Adrenal gland (tissue), 5 donors: ENCODE data around the gene TRIM46.

Experiments
- POLR2A ChIP-seq, 2 donors: fragments of 450-650 bp; IDR thresholded peaks; one replicate each; pipeline ENCODE4 v1.6.1; 2017; ENCODE audit warnings: antibody characterized with exemption in 2 of 2, mild to moderate bottlenecking in 2 of 2, moderate library complexity in 1 of 2
- TF ChIP-seq, protein P1 (sequence below), 6 experiments: fragments of 450-650 bp in 4 of 6; fragments of 200-600 bp in 2 of 6; sonication (generic) in 1 of 6; IDR thresholded peaks; 1 replicate in 5 of 6; 2 replicates in 1 of 6; pipeline versions ENCODE4 v1.5.1 to v1.8.0; 2016 to 2021; ENCODE audit warnings: antibody characterized with exemption in 6 of 6, mild to moderate bottlenecking in 2 of 6, moderate library complexity in 1 of 6
- donor health status: DM: no; HTN: no; CAD: no.

GRCh38 chr1:155130272-155131006, 43.2 kb upstream of the TRIM46 start:
- TF ChIP-seq, protein P1, sequence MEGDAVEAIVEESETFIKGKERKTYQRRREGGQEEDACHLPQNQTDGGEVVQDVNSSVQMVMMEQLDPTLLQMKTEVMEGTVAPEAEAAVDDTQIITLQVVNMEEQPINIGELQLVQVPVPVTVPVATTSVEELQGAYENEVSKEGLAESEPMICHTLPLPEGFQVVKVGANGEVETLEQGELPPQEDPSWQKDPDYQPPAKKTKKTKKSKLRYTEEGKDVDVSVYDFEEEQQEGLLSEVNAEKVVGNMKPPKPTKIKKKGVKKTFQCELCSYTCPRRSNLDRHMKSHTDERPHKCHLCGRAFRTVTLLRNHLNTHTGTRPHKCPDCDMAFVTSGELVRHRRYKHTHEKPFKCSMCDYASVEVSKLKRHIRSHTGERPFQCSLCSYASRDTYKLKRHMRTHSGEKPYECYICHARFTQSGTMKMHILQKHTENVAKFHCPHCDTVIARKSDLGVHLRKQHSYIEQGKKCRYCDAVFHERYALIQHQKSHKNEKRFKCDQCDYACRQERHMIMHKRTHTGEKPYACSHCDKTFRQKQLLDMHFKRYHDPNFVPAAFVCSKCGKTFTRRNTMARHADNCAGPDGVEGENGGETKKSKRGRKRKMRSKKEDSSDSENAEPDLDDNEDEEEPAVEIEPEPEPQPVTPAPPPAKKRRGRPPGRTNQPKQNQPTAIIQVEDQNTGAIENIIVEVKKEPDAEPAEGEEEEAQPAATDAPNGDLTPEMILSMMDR (IDR thresholded peaks at IDR 0.05), result no peak
- no peak for TF ChIP-seq POLR2A (IDR thresholded peaks at IDR 0.05)
